H9 (cell line): ENCODE results near the gene KLHDC7A. TPM values are rescaled to one million over a fixed set of nuclear protein-coding genes. Genes with fewer than 3 reads are reported as not detected.

ENCODE experiments used
- DNase-seq: peaks from one replicate; pipeline ENCODE4 v3.0.0-alpha.2; 2017
- H2AFZ ChIP-seq: one replicate; pipeline ENCODE4 v1.6.1; 2013; ENCODE audit warnings: mild to moderate bottlenecking, low read length, control low read depth, moderate library complexity
- H2AK5ac ChIP-seq: 2 replicates; pipeline ENCODE4 v1.6.1; 2013; ENCODE audit warnings: low read length, control low read depth, mixed read lengths; ENCODE audit not compliant: insufficient read length
- H2BK120ac ChIP-seq: one replicate; pipeline ENCODE4 v1.6.1; 2013; ENCODE audit warnings: low read depth, mild to moderate bottlenecking, low read length, control low read depth, inconsistent platforms; ENCODE audit not compliant: poor library complexity, severe bottlenecking
- H2BK12ac ChIP-seq: 2 replicates; pipeline ENCODE4 v1.6.1; 2013; ENCODE audit warnings: low read length, control low read depth, mixed read lengths, low read depth; ENCODE audit not compliant: insufficient read length
- H2BK15ac ChIP-seq: 2 replicates; pipeline ENCODE4 v1.6.1; 2013; ENCODE audit warnings: low read depth, low read length, control low read depth
- H2BK20ac ChIP-seq: one replicate; pipeline ENCODE4 v1.6.1; 2013; ENCODE audit warnings: low read depth, mild to moderate bottlenecking, low read length, control low read depth, inconsistent platforms; ENCODE audit not compliant: poor library complexity, severe bottlenecking
- H2BK5ac ChIP-seq: 2 replicates; pipeline ENCODE4 v1.6.1; 2013; ENCODE audit warnings: low read length, control low read depth, mixed read lengths; ENCODE audit not compliant: insufficient read length
- H3K14ac ChIP-seq: 2 replicates; pipeline ENCODE4 v1.6.1; 2013; ENCODE audit warnings: low read length, control low read depth; ENCODE audit not compliant: insufficient read depth
- H3K18ac ChIP-seq: 2 replicates; pipeline ENCODE4 v1.6.1; 2013; ENCODE audit warnings: low read depth, mild to moderate bottlenecking, mixed read lengths, low read length, control low read depth; ENCODE audit not compliant: insufficient read length
- H3K23ac ChIP-seq: 2 replicates; pipeline ENCODE4 v1.6.1; 2013; ENCODE audit warnings: low read length, control low read depth, mixed read lengths, low read depth; ENCODE audit not compliant: insufficient read length
- H3K23me2 ChIP-seq: 2 replicates; pipeline ENCODE4 v1.6.1; 2013; ENCODE audit warnings: low read depth, mild to moderate bottlenecking, mixed read lengths, low read length, control low read depth; ENCODE audit not compliant: insufficient read length, poor library complexity, severe bottlenecking
- H3K27ac ChIP-seq: 2 replicates; pipeline ENCODE4 v1.5.1; 2013; ENCODE audit warnings: low read length, control low read depth, mixed read lengths, low read depth; ENCODE audit not compliant: insufficient read length
- H3K27me3 ChIP-seq: 2 replicates; pipeline ENCODE4 v1.6.1; 2013; ENCODE audit warnings: low read length, control low read depth, inconsistent platforms; ENCODE audit not compliant: insufficient read depth
- H3K4ac ChIP-seq: 2 replicates; pipeline ENCODE4 v1.6.1; 2013; ENCODE audit warnings: low read depth, mild to moderate bottlenecking, control low read depth, inconsistent platforms, low read length, moderate library complexity
- H3K4me1 ChIP-seq: 2 replicates; pipeline ENCODE4 v1.6.1; 2013; ENCODE audit warnings: low read length, control low read depth, inconsistent platforms; ENCODE audit not compliant: insufficient read depth
- H3K4me2 ChIP-seq: 2 replicates; pipeline ENCODE4 v1.6.1; 2013; ENCODE audit warnings: low read length, control low read depth, mixed read lengths; ENCODE audit not compliant: insufficient read length, insufficient read depth
- H3K56ac ChIP-seq: 2 replicates; pipeline ENCODE4 v1.6.1; 2013; ENCODE audit warnings: low read depth, mild to moderate bottlenecking, mixed read lengths, low read length, control low read depth; ENCODE audit not compliant: insufficient read length
- H3K79me1 ChIP-seq: 2 replicates; pipeline ENCODE4 v1.6.1; 2013; ENCODE audit warnings: low read depth, mild to moderate bottlenecking, moderate library complexity, low read length, control low read depth, inconsistent platforms; ENCODE audit not compliant: insufficient read depth, poor library complexity, severe bottlenecking
- H3K79me2 ChIP-seq: 2 replicates; pipeline ENCODE4 v1.6.1; 2013; ENCODE audit warnings: low read length, control low read depth, inconsistent platforms; ENCODE audit not compliant: insufficient read depth
- H3K9ac ChIP-seq: 2 replicates; pipeline ENCODE4 v1.6.1; 2013; ENCODE audit warnings: low read length, control low read depth, mixed read lengths; ENCODE audit not compliant: insufficient read length; ENCODE audit errors: extremely low read depth
- H3K9me3 ChIP-seq: one replicate; pipeline ENCODE4 v1.6.1; 2013; ENCODE audit warnings: low read depth, low read length, inconsistent platforms; ENCODE audit not compliant: control insufficient read depth
- H3T11ph ChIP-seq: one replicate; pipeline ENCODE4 v1.6.1; 2013; ENCODE audit warnings: mild to moderate bottlenecking, low read length, control low read depth, inconsistent platforms
- H4K20me1 ChIP-seq: one replicate; pipeline ENCODE4 v1.6.1; 2013; ENCODE audit not compliant: control insufficient read depth, insufficient read length, insufficient read depth
- H4K5ac ChIP-seq: 2 replicates; pipeline ENCODE4 v1.6.1; 2013; ENCODE audit warnings: low read depth, mild to moderate bottlenecking, mixed read lengths, low read length, control low read depth; ENCODE audit not compliant: insufficient read length
- H4K8ac ChIP-seq: replicated peaks from 2 replicates; pipeline ENCODE4 v1.6.1; 2013; ENCODE audit warnings: low read length, control low read depth, mixed read lengths, low read depth; ENCODE audit not compliant: insufficient read length
- H4K91ac ChIP-seq: 2 replicates; pipeline ENCODE4 v1.6.1; 2013; ENCODE audit warnings: low read depth, mild to moderate bottlenecking, moderate library complexity, mixed read lengths, low read length, control low read depth; ENCODE audit not compliant: insufficient read length
- H3K27ac Mint-ChIP-seq, 3 experiments: 2 replicates in 2 of 3; 3 replicates in 1 of 3; pipeline ENCODE4 v1.8.0; 2020 to 2021; ENCODE audit warnings: mixed read lengths in 3 of 3, mild to moderate bottlenecking in 1 of 3, moderate library complexity in 1 of 3
- H3K27me3 Mint-ChIP-seq: 2 replicates; pipeline ENCODE4 v1.8.0; 2021; ENCODE audit warnings: low read depth, mild to moderate bottlenecking, moderate library complexity, mixed read lengths
- H3K36me3 Mint-ChIP-seq, 3 experiments: 2 replicates in 2 of 3; 3 replicates in 1 of 3; pipeline ENCODE4 v1.8.0; 2020 to 2021; ENCODE audit warnings: low read depth in 3 of 3, mixed read lengths in 3 of 3; ENCODE audit not compliant: insufficient read depth in 1 of 3
- H3K4me1 Mint-ChIP-seq, 2 experiments: 2 replicates each; pipeline ENCODE4 v1.8.0; 2020; ENCODE audit warnings: mixed read lengths in 2 of 2
- H3K4me3 Mint-ChIP-seq, 2 experiments: 2 replicates in 1 of 2; 3 replicates in 1 of 2; pipeline ENCODE4 v1.8.0; 2020 to 2021; ENCODE audit warnings: mild to moderate bottlenecking in 2 of 2, mixed read lengths in 2 of 2, moderate library complexity in 1 of 2
- H3K9me3 Mint-ChIP-seq, 2 experiments: 2 replicates in 1 of 2; 3 replicates in 1 of 2; pipeline ENCODE4 v1.8.0; 2020; ENCODE audit warnings: mild to moderate bottlenecking in 2 of 2, mixed read lengths in 2 of 2, moderate library complexity in 1 of 2
- WGBS: extraction: QIAGEN DNeasy Blood & Tissue Kit; methylation state at CpG from one replicate; pipeline ENCODE4 v1.1.7; 2013; ENCODE audit warnings: missing lambda C conversion rate, low lambda C conversion rate, mixed read lengths; ENCODE audit not compliant: insufficient read length; ENCODE audit errors: extremely low coverage; 5-methylcytosine and 5-hydroxymethylcytosine counted together
- total RNA-seq: library from RNA; stranded (reverse); gene quantifications from 2 replicates; pipeline ENCODE4 v1.2.1, GENCODE V29; 2021
- TF ChIP-seq, protein P1 (sequence below): fragments of 200-600 bp; sonication (generic); conservative IDR thresholded peaks from 3 replicates; pipeline ENCODE4 v1.8.0; 2021; ENCODE audit warnings: antibody characterized with exemption, mild to moderate bottlenecking

The KLHDC7A gene
- total RNA-seq, 1 experiment from 2014 or later = 11.4 TPM

DNA sequence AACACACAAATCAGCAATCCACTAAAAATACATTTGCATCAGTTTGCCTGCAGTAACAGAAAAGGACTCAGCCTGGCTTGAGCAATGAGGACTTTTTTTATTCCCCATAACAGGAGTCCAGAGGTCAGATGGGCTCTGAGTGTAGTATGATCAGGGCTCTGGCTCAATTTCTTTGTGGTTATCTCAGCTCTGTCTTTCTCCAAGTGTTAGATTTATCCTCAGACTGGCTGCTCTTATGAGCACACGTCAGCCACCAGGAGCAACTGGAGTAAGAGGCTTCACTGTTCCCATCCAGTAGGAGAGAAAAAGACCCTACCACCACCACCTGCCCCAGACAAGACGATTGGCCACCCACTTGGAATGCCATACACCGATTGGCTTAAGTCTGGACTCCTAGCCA, 36.2 kb upstream of the KLHDC7A start:
- no peak overlapping the region for H2BK20ac ChIP-seq
- H3K23ac ChIP-seq = no peak overlapping the region
- H3K9me3 Mint-ChIP-seq = peaks cover 10 to 11% of the 10 kb centered on the region in 2 experiments
- no peak overlapping the region for H2BK15ac ChIP-seq
- no peak overlapping the region for H3K56ac ChIP-seq
- no peaks in the 10 kb centered on the region for H3K27me3 ChIP-seq
- H2AFZ ChIP-seq = no peak overlapping the region
- peaks cover 13% of the 10 kb centered on the region; the same call in 1 of the 2 replicates for H3K4me1 ChIP-seq
- H3K79me1 ChIP-seq = no peaks in the 10 kb centered on the region
- no peak overlapping the region for H2BK5ac ChIP-seq
- no peaks in the 10 kb centered on the region for H3K79me2 ChIP-seq
- TF ChIP-seq, protein P1, sequence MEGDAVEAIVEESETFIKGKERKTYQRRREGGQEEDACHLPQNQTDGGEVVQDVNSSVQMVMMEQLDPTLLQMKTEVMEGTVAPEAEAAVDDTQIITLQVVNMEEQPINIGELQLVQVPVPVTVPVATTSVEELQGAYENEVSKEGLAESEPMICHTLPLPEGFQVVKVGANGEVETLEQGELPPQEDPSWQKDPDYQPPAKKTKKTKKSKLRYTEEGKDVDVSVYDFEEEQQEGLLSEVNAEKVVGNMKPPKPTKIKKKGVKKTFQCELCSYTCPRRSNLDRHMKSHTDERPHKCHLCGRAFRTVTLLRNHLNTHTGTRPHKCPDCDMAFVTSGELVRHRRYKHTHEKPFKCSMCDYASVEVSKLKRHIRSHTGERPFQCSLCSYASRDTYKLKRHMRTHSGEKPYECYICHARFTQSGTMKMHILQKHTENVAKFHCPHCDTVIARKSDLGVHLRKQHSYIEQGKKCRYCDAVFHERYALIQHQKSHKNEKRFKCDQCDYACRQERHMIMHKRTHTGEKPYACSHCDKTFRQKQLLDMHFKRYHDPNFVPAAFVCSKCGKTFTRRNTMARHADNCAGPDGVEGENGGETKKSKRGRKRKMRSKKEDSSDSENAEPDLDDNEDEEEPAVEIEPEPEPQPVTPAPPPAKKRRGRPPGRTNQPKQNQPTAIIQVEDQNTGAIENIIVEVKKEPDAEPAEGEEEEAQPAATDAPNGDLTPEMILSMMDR = no peak
- no peaks in the 10 kb centered on the region for H4K20me1 ChIP-seq
- H4K91ac ChIP-seq = no peak overlapping the region
- peaks cover 57 to 76% of the 10 kb centered on the region in 2 experiments for H3K4me1 Mint-ChIP-seq
- no peak overlapping the region for H4K5ac ChIP-seq
- no peak overlapping the region for H3K4me2 ChIP-seq
- no peak overlapping the region for H3K9ac ChIP-seq
- H3K18ac ChIP-seq = no peak overlapping the region
- no peak overlapping the region for H3K27ac ChIP-seq
- no peak overlapping the region for H3K14ac ChIP-seq
- no peak overlapping the region; a peak in 1 of 7 replicates for H3K27ac Mint-ChIP-seq
- no peaks in the 10 kb centered on the region; the same call in 1 of the 2 replicates for H3K27me3 Mint-ChIP-seq
- H3K36me3 Mint-ChIP-seq = peaks cover 0 to 12% (median 0%) of the 10 kb centered on the region in 3 experiments; a peak in 4 of 7 replicates
- H4K8ac ChIP-seq = no peak overlapping the region
- H3K23me2 ChIP-seq = no peaks in the 10 kb centered on the region
- no CpG with 5 or more reads among the region's 3 CpGs for WGBS
- H3T11ph ChIP-seq = no peak overlapping the region
- no peak overlapping the region for H2BK12ac ChIP-seq
- no peak for DNase-seq
- no peak overlapping the region for H3K4ac ChIP-seq
- H2AK5ac ChIP-seq = no peak overlapping the region
- no peaks in the 10 kb centered on the region for H3K9me3 ChIP-seq
- H3K4me3 Mint-ChIP-seq = no peak overlapping the region
- H2BK120ac ChIP-seq = no peak overlapping the region
